HG03196 (cell line): Measurements from ENCODE around the gene CEP19.

Source experiments
- ATAC-seq: cut with Tn5 transposase; IDR thresholded peaks from one replicate; pipeline ENCODE4 v1.9.1; 2021; ENCODE audit not compliant: unreplicated experiment

The CEP19 gene

DNA sequence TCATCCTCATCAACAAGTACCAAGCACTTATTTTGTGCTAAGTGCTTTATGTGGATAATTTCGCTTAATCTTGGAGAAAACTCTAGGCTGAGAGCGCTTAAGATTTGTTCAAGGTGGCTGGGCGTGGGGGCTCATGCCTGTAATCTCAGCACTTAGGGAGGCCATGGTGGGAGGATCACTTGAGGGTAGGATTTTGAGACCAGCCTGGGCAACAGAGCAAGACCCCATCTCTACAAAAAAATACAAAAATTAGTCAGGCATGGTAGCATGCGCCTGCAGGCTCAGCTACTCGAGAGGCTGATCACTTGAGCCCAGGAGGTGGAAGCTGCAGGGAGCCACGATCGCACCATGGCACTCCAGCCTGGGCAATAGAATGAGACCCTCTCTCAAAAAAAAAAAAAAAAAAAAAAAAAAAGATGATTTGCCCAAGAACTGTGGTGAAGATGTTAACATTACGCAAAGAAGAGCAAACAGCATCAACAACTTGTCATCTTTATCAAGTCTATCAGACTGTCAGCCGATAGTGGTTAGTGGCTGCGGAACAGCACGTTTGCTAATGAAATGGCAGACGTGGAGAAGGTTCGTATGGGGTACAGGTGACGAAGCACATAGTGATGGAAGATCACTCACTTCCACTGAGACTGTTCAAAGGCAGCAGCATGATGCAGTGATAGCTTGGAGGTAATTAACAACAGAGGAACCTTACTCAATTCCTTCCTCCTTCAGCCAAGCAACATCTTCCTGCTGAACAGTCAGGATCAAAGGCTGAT is 44.8 kb downstream of the CEP19 start:
- ATAC-seq, result no peak

DNA sequence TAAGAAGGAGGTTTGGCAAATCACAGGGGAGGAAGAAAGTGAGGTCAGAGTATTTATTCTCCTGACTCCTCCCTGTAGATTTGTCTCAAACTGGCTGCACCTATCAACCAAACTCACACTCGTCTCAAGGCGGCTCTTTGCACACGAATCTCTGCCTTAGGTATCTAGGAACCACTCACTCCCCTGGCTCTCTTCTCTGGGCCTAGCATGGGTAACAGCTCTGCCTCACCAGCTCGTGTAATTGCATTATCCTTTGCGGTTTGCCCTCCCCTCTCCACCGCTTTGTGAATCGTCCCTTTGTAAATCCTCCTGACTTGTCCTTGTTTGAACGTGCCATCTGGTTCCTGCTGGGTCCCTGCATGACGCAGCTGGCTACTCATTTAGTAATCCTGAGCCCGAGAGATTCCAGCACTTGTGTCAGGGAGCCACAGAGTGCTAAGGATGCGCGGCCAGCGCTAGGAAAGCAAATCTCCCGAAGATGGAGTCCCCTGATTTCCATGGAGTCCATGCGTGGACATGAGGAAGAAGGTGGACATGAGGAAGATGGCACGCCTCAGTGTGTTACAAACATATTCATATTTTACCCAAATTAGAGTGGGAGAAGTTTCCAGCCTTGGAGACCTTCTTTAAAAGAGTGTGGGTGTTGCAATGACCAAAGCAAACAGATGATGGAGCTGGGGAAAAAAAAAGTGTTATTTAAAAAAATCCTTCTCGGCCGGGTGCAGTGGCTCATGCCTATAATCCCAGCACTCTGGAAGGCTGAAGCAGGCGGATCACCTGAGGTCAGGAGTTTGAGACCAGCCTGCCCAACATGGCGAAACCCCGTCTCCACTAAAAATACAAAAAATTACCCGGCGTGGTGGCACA is 45.8 kb downstream of the CEP19 start:
- no peak for ATAC-seq

DNA sequence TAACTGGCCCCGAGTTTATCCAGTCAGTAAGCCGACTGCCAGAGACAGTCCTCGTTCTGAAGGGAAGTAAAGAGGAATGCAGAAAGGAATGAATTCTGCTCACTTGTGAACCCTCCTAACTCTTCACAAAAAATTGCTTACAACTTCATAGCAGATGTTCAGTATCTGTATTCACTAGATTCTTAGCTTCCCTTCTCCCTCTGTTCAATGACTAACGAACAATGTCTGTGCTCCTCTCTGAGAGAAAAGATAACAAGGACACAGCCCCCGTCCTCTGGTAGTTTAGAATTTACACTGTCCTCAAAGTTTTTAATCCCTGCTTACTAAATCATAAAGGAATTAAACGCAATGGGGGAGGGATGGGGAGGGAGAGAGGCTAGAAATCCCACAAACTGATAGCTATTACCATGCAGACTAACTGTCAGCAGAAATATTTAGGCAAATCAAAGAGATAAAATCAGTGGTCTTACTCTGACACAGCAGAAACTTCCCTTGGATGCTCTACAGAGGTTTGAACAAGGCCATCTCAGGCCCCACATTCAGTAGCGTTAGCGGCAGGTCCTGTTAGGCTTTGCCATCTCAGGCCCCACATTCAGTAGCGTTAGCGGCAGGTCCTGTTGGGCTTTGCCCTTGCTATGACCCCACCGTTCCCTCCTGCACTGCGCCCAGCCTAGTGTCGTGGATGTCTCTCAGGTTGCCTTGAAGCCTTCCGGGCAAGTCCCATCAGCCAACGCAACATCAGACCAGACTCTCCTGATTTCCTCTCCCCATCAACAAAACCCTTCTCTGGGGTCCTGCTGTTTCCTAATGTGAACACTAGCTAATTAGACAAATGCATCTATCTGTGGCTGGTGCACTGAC is 49.1 kb downstream of the CEP19 start:
- no peak for ATAC-seq

DNA sequence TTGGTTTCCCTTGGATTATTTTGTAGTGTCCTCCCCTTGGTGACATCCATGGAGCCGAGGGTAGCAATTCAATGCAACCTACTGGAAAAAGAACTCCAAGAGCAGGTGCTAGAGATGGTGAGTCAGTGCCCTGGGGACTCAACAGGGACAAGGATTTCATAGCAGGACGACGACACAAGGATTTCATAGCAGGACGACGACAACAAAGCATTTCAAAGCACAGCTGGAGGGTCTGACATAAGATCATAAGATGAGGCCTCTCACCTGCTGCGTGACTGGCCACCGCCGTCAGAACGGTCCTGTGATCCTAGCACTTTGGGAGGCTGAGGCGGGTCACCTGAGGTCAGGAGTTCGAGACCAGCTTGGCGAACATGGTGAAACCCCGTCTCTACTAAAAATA is 50.0 kb downstream of the CEP19 start:
- no peak for ATAC-seq

DNA sequence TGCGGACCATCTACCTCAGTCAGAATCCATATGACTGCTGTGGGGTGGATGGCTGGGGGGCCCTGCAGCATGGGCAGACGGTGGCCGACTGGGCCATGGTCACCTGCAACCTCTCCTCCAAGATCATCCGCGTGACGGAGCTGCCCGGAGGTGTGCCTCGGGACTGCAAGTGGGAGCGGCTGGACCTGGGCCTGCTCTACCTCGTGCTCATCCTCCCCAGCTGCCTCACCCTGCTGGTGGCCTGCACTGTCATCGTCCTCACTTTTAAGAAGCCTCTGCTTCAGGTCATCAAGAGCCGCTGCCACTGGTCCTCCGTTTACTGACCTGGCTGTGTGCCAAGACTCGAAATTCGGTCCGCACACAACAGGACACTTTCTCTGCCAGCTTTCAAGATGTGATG is 50.6 kb downstream of the CEP19 start:
- ATAC-seq, result no peak

DNA sequence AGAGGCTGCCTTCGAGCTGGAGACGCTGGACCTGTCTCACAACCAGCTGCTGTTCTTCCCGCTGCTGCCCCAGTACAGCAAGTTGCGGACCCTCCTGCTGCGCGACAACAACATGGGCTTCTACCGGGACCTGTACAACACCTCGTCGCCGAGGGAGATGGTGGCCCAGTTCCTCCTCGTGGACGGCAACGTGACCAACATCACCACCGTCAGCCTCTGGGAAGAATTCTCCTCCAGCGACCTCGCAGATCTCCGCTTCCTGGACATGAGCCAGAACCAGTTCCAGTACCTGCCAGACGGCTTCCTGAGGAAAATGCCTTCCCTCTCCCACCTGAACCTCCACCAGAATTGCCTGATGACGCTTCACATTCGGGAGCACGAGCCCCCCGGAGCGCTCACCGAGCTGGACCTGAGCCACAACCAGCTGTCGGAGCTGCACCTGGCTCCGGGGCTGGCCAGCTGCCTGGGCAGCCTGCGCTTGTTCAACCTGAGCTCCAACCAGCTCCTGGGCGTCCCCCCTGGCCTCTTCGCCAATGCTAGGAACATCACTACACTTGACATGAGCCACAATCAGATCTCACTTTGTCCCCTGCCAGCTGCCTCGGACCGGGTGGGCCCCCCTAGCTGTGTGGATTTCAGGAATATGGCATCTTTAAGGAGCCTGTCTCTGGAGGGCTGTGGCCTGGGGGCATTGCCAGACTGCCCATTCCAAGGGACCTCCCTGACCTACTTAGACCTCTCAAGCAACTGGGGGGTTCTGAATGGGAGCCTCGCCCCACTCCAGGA is 51.5 kb downstream of the CEP19 start:
- ATAC-seq, result no peak

DNA sequence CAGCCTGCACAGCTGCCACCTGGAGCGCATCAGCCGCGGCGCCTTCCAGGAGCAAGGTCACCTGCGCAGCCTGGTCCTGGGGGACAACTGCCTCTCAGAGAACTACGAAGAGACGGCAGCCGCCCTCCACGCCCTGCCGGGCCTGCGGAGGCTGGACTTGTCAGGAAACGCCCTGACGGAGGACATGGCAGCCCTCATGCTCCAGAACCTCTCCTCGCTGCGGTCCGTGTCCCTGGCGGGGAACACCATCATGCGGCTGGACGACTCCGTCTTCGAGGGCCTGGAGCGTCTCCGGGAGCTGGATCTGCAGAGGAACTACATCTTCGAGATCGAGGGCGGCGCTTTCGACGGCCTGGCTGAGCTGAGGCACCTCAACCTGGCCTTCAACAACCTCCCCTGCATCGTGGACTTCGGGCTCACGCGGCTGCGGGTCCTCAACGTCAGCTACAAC is 52.1 kb downstream of the CEP19 start:
- ATAC-seq, result no peak
